ENCODE results near the gene ATP2B2.

DNA sequence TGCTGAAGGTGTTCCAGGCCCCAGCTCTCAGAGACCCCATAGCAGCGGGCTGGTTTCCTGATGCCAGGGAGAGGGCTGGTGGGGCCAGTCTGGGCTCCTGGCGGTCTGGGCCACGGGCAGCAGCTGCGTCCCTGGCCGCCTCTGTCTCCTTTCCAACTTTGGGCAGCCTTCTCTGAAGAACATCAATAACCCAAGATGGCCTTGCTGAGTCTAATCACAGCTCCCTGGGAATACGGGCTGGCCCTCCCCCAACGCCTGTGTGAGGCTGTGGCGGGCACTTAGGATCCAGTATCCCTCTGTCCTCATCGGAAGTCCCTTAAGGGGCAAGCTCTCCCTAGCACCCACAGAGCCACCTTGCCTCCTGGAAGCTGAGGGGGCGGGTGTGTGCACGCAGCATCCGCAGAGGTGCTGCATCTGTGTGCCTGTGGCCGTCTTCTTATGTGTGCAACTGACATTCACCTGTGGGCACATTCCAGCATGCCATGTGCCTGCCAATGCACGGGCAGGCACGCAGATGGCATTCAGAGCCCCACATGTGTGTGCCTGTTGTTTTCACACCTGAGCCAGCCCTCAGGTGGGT, 2.1 kb downstream of the ATP2B2 start:
- TF ChIP-seq EZH2 (IDR thresholded peaks at IDR 0.05; ENCODE audit: borderline replicate concordance) (no peak), CTCF (IDR thresholded peaks at IDR 0.05; ENCODE audit: poor library complexity) (no peak)
